Breast epithelium (tissue), 4 donors: ENCODE results near the gene LINGO4. TPM values are rescaled to one million over a fixed set of nuclear protein-coding genes. Genes with fewer than 3 reads are reported as not detected.

ENCODE experiments used
- DNase-seq, 2 donors: peaks; one replicate each; pipeline ENCODE4 v3.0.0-alpha.2; 2019; ENCODE audit warnings: low spot score in 2 of 2
- H3K27ac ChIP-seq, 2 donors: fragments of 200-600 bp; sonication (generic) in 1 of 2; one replicate each; pipeline ENCODE4 v1.5.1; 2016 to 2019; ENCODE audit warnings: mild to moderate bottlenecking in 1 of 2
- H3K27me3 ChIP-seq, 2 donors: fragments of 200-600 bp; sonication (generic) in 1 of 2; one replicate each; pipeline versions ENCODE4 v1.5.1 to v1.6.0; 2017 to 2019; ENCODE audit warnings: control low read depth in 1 of 2, mild to moderate bottlenecking in 1 of 2
- H3K36me3 ChIP-seq: fragments of 200-600 bp; one replicate; pipeline ENCODE4 v1.5.1; 2019
- H3K4me1 ChIP-seq, 2 donors: fragments of 200-600 bp; sonication (generic); one replicate each; pipeline ENCODE4 v1.5.1; 2016 to 2019; ENCODE audit warnings: control low read depth in 1 of 2
- H3K4me3 ChIP-seq, 3 donors: fragments of 200-600 bp; sonication (generic); 1 replicate in 2 of 3; 2 replicates in 1 of 3; pipeline ENCODE4 v1.5.1; 2016 to 2019; ENCODE audit warnings: mild to moderate bottlenecking in 3 of 3, moderate library complexity in 2 of 3
- H3K9me3 ChIP-seq, 2 donors: fragments of 200-600 bp; sonication (generic) in 1 of 2; one replicate each; pipeline ENCODE4 v1.5.1; 2016 to 2019; ENCODE audit warnings: control low read depth in 1 of 2
- POLR2A ChIP-seq: fragments of 450-650 bp; IDR thresholded peaks from one replicate; pipeline ENCODE4 v1.6.1; 2016; ENCODE audit warnings: antibody characterized with exemption, mild to moderate bottlenecking, moderate library complexity
- POLR2AphosphoS5 ChIP-seq, 3 donors: sonication (generic); formaldehyde crosslinking; IDR thresholded peaks; one replicate each; pipeline ENCODE4 v1.6.1; 2017; ENCODE audit warnings: antibody characterized with exemption in 3 of 3
- intact Hi-C: fragments of 100-400 bp; cut with DNase I; formaldehyde crosslinking; loops from one replicate; pipeline ENCODE4 v1.15.1; 2023; ENCODE audit warnings: low total_unique reads
- total RNA-seq, 3 donors: library from RNA; depleted of rRNA; stranded (reverse); fragments of >200 nt; gene quantifications; one replicate each; pipeline ENCODE4 v1.1.0, GENCODE V29; 2016
- TF ChIP-seq, protein P1 (sequence below), 3 donors: fragments of 450-650 bp; IDR thresholded peaks; one replicate each; pipeline ENCODE4 v1.5.1; 2016 to 2017; ENCODE audit warnings: antibody characterized with exemption in 3 of 3, mild to moderate bottlenecking in 3 of 3, moderate library complexity in 3 of 3

LINGO4 gene
- total RNA-seq, 3 donors from 2014 or later: 0.16 to 0.88 (median 0.33) TPM

GRCh38 chr1:151839457-151840403 lies 34.5 kb upstream of the LINGO4 start, which contains the start of gene C2CD4D:
Gene C2CD4D, minus strand, starts transcription at chr1:151839820. Its CDS starts 831 bp downstream, at chr1:151838989.
- intact Hi-C loops: loop anchor here (5.0 kb wide), 1 partner anchor 857 kb away; the partner anchor contains the start of gene ANXA9
- H3K9me3 ChIP-seq: no peaks in the 10 kb centered on the region
- H3K27me3 ChIP-seq: no peaks in the 10 kb centered on the region
- peaks cover 0 to 5% of the 10 kb centered on the region in 2 donors for H3K4me1 ChIP-seq
- DNase-seq: peak; percentile 88
- peak within 1 kb of the TSS; percentile 95 for H3K27ac ChIP-seq
- TF ChIP-seq, protein P1, sequence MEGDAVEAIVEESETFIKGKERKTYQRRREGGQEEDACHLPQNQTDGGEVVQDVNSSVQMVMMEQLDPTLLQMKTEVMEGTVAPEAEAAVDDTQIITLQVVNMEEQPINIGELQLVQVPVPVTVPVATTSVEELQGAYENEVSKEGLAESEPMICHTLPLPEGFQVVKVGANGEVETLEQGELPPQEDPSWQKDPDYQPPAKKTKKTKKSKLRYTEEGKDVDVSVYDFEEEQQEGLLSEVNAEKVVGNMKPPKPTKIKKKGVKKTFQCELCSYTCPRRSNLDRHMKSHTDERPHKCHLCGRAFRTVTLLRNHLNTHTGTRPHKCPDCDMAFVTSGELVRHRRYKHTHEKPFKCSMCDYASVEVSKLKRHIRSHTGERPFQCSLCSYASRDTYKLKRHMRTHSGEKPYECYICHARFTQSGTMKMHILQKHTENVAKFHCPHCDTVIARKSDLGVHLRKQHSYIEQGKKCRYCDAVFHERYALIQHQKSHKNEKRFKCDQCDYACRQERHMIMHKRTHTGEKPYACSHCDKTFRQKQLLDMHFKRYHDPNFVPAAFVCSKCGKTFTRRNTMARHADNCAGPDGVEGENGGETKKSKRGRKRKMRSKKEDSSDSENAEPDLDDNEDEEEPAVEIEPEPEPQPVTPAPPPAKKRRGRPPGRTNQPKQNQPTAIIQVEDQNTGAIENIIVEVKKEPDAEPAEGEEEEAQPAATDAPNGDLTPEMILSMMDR (IDR thresholded peaks at IDR 0.05): peak in 2 of 3 donors; percentile 25 to 42
- peak; percentile 55 to 91 (median 56) for TF ChIP-seq POLR2AphosphoS5 (IDR thresholded peaks at IDR 0.05)
- TF ChIP-seq POLR2A: peak; percentile 56
- H3K4me3 ChIP-seq: peak within 1 kb of the TSS; percentile 37 to 69 (median 49)
- no peaks in the 10 kb centered on the region for H3K36me3 ChIP-seq

- peak overlapping the region; percentile 95 for H3K27ac ChIP-seq
- no peak for DNase-seq
- H3K9me3 ChIP-seq: no peaks in the 10 kb centered on the region
- no peaks in the 10 kb centered on the region for H3K36me3 ChIP-seq
- TF ChIP-seq, protein P1 (IDR thresholded peaks at IDR 0.05): no peak
- TF ChIP-seq POLR2AphosphoS5 (IDR thresholded peaks at IDR 0.05) (no peak), POLR2A (no peak)
- peak overlapping the region; percentile 37 to 69 (median 49) for H3K4me3 ChIP-seq
- intact Hi-C loops: no loop called here
- H3K4me1 ChIP-seq: peaks cover 0 to 5% of the 10 kb centered on the region in 2 donors
- no peaks in the 10 kb centered on the region for H3K27me3 ChIP-seq
Measured at GRCh38 chr1:151839082-151839412, 33.8 kb upstream of the LINGO4 start.

DNA sequence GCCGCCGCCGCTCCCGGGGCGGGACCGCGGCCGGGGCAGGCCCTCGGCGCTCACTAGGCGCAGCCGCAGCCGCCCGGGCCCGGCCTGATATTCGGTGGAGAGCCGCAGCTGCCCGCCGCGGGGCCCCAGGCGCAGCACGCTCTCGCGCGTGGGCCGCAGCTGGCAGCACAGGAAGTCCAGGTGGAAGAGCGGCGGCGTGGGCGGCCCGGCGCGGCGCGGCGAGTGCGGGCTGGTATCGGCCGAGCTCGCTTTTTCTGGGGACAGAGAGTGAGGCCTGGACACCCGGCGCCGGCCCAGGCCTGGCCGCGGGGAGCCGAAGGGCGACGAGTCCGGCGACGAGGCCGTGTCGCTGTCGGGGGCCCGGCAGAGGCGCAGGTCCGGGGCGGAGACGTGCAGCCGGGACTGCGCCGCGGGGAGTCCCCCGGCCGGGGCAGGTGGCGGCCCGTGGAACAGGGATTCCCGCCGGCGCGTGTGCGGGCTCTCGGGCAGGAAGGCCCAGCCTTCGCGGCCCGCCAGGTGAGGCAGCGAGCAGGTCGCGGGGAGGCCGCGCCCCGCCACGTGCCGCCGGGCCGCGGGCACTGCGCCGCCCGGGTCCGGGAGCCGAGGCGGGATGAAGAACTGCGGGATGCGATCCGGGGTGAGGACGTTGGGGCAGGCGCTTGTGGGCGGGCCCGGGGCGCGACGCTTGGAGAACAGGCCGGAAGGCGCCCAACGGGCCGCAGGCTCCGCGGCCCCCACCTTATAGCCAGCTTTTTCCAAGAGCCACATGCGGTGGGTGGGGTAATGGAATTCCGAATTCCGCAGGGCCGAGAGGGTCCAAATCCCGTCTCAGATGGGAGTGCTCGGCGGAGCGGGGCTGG lies 33.2 kb upstream of the LINGO4 start:
- H3K27ac ChIP-seq: peak overlapping the region; percentile 95
- peaks cover 0 to 5% of the 10 kb centered on the region in 2 donors for H3K4me1 ChIP-seq
- H3K27me3 ChIP-seq: no peaks in the 10 kb centered on the region
- no peaks in the 10 kb centered on the region for H3K36me3 ChIP-seq
- intact Hi-C loops: no loop called here
- peak in 1 of 2 donors; percentile 42 for DNase-seq
- no peaks in the 10 kb centered on the region for H3K9me3 ChIP-seq
- TF ChIP-seq POLR2A (no peak), POLR2AphosphoS5 (IDR thresholded peaks at IDR 0.05) (no peak)
- TF ChIP-seq, protein P1 (IDR thresholded peaks at IDR 0.05): no peak
- peak overlapping the region; percentile 37 to 69 (median 49) for H3K4me3 ChIP-seq

GRCh38 chr1:151837884-151838221 lies 32.6 kb upstream of the LINGO4 start:
- Histone ChIP-seq H3K4me1 (peaks cover 3 to 5% of the 10 kb centered on the region in 2 donors), H3K4me3 (peak overlapping the region; percentile 37 to 69 (median 49)), H3K36me3 (no peaks in the 10 kb centered on the region), H3K27ac (peak overlapping the region; percentile 95), H3K27me3 (no peaks in the 10 kb centered on the region), H3K9me3 (no peaks in the 10 kb centered on the region)
- DNase-seq: no peak
- TF ChIP-seq POLR2AphosphoS5 (IDR thresholded peaks at IDR 0.05) (no peak), POLR2A (no peak)
- TF ChIP-seq, protein P1 (IDR thresholded peaks at IDR 0.05): no peak
- intact Hi-C loops: no loop called here
